PC-3 (cell line): ENCODE measurements around the gene TLX3. TPM values are rescaled to one million over a fixed set of nuclear protein-coding genes. Genes with fewer than 3 reads are reported as not detected.

ENCODE experiments used
- ATAC-seq: fragments of 200-7000 bp; cut with Tn5 transposase; 2 replicates; pipeline ENCODE4 v1.9.1; 2020; ENCODE audit warnings: mild to moderate bottlenecking, moderate library complexity
- BruUV-seq: library from RNA; stranded (reverse); fragments of 400-500 nt; replicated peaks from 2 replicates; lab custom pipeline; 2021; lab: Mats Ljungman, UMichigan
- CTCF ChIA-PET: fragments of 300-600 bp; sonication (Branson Sonifier 250); formaldehyde crosslinking; loops from one replicate; lab custom pipeline; 2022; ENCODE audit warnings: antibody characterized with exemption; lab: Charles Lee
- POLR2A ChIA-PET: fragments of 300-600 bp; sonication (Branson Sonifier 250); formaldehyde crosslinking; loops from one replicate; lab custom pipeline; 2022; ENCODE audit warnings: antibody characterized with exemption; ENCODE audit not compliant: unreplicated experiment; lab: Charles Lee
- DNase-seq: peaks from one replicate; pipeline ENCODE4 v3.0.0-alpha.2; 2015
- H2AFZ ChIP-seq: fragments of 300-600 bp; sonication (generic); 2 replicates; pipeline ENCODE4 v1.6.0; 2016; ENCODE audit warnings: antibody characterized with exemption, low read length
- H3F3A ChIP-seq: fragments of 300-600 bp; sonication (generic); one replicate; pipeline ENCODE4 v1.6.0; 2017; ENCODE audit warnings: antibody characterized with exemption, low read length, control low read depth, mild to moderate bottlenecking; ENCODE audit not compliant: unreplicated experiment
- H3K27ac ChIP-seq: fragments of 300-600 bp; sonication (generic); 2 replicates; pipeline ENCODE4 v1.5.1; 2016; ENCODE audit warnings: mild to moderate bottlenecking, low read length
- H3K27me3 ChIP-seq: fragments of 300-600 bp; sonication (generic); 2 replicates; pipeline ENCODE4 v1.6.1; 2016; ENCODE audit warnings: low read length, mixed read lengths
- H3K36me3 ChIP-seq: fragments of 300-600 bp; sonication (generic); 2 replicates; pipeline ENCODE4 v1.6.1; 2016; ENCODE audit warnings: low read depth, mixed run types, low read length, mixed read lengths
- H3K4me1 ChIP-seq: fragments of 300-600 bp; sonication (generic); 2 replicates; pipeline ENCODE4 v1.5.1; 2016; ENCODE audit warnings: low read length; ENCODE audit not compliant: insufficient read depth
- H3K4me2 ChIP-seq: fragments of 300-600 bp; sonication (generic); 2 replicates; pipeline ENCODE4 v1.6.0; 2016; ENCODE audit warnings: low read length
- H3K4me3 ChIP-seq: fragments of 300-600 bp; sonication (generic); 2 replicates; pipeline ENCODE4 v1.5.1; 2016; ENCODE audit warnings: mild to moderate bottlenecking, low read length, mixed read lengths
- H3K79me2 ChIP-seq: fragments of 300-600 bp; sonication (generic); 2 replicates; pipeline ENCODE4 v1.6.1; 2017; ENCODE audit warnings: low read length, mixed read lengths
- H3K9ac ChIP-seq: fragments of 300-600 bp; sonication (generic); 2 replicates; pipeline ENCODE4 v1.6.0; 2016; ENCODE audit warnings: mild to moderate bottlenecking, low read length
- H3K9me2 ChIP-seq: fragments of 300-600 bp; sonication (generic); replicated peaks from 2 replicates; pipeline ENCODE4 v1.6.1; 2016; ENCODE audit warnings: mixed run types, low read length, mixed read lengths
- H3K9me3 ChIP-seq: fragments of 300-600 bp; sonication (generic); 2 replicates; pipeline ENCODE4 v1.6.1; 2016; ENCODE audit warnings: low read length, mixed read lengths
- H4K20me1 ChIP-seq: fragments of 300-600 bp; sonication (generic); 2 replicates; pipeline ENCODE4 v1.6.1; 2016; ENCODE audit warnings: low read length, mixed read lengths
- CTCF ChIP-seq: fragments of 300-600 bp; sonication (generic); conservative IDR thresholded peaks from 2 replicates; pipeline ENCODE4 v1.5.1; 2017; ENCODE audit warnings: antibody characterized with exemption, low read depth, mild to moderate bottlenecking, low read length
- EZH2 ChIP-seq: fragments of 300-600 bp; sonication (generic); IDR thresholded peaks from one replicate; pipeline ENCODE4 v1.6.1; 2017; ENCODE audit warnings: antibody characterized with exemption, mild to moderate bottlenecking, low read length; ENCODE audit not compliant: unreplicated experiment
- EZH2phosphoT487 ChIP-seq: fragments of 300-600 bp; sonication (generic); IDR thresholded peaks from 2 replicates; pipeline ENCODE4 v1.6.1; 2018; ENCODE audit warnings: mild to moderate bottlenecking, antibody characterized with exemption, low read length, borderline replicate concordance
- intact Hi-C: fragments of 100-400 bp; cut with micrococcal nuclease; formaldehyde crosslinking; loops from 2 replicates; pipeline ENCODE4 v1.9.0; 2023
- total RNA-seq: library from RNA; depleted of rRNA; stranded (reverse); fragments of >200 nt; gene quantifications from 2 replicates; pipeline ENCODE4 v1.2.3, GENCODE V29; 2014

The TLX3 gene
- total RNA-seq, 1 experiment from 2014 or later = not detected

GRCh38 chr5:171310212-171310818, 1.3 kb downstream of the TLX3 start:
- H3K36me3 ChIP-seq = no peaks in the 10 kb centered on the region
- H3K4me3 ChIP-seq = peak overlapping the region; percentile 23
- intact Hi-C loops = no loop called here
- H3K79me2 ChIP-seq = no peaks in the 10 kb centered on the region
- DNase-seq (no peak), ATAC-seq (no peak)
- ChIA-PET POLR2A (no interaction called here), CTCF (no interaction called here)
- peaks cover 25% of the 10 kb centered on the region for H3K27me3 ChIP-seq
- H3K4me2 ChIP-seq = peak overlapping the region; percentile 63
- H3K4me1 ChIP-seq = peaks cover 7% of the 10 kb centered on the region; the same call in 1 of the 2 replicates
- TF ChIP-seq EZH2phosphoT487 (no peak), EZH2 (no peak), CTCF (no peak)
- peak overlapping the region; percentile 79 for H2AFZ ChIP-seq
- H3K9me3 ChIP-seq = no peaks in the 10 kb centered on the region
- BruUV-seq = no TSS peak
- H4K20me1 ChIP-seq = no peaks in the 10 kb centered on the region
- H3K9me2 ChIP-seq = no peaks in the 10 kb centered on the region
- H3F3A ChIP-seq = no peaks in the 10 kb centered on the region
- H3K9ac ChIP-seq = no peak overlapping the region
- H3K27ac ChIP-seq = no peak overlapping the region

- DNase-seq (no peak), ATAC-seq (peak; percentile 7)
- Histone ChIP-seq H3K27ac (no peak overlapping the region), H3K79me2 (no peaks in the 10 kb centered on the region), H2AFZ (peak overlapping the region; percentile 79), H3K27me3 (peaks cover 25% of the 10 kb centered on the region), H3K4me3 (peak overlapping the region; percentile 23), H3K9ac (no peak overlapping the region), H3K4me2 (peak overlapping the region; percentile 63), H3K36me3 (no peaks in the 10 kb centered on the region), H3F3A (no peaks in the 10 kb centered on the region), H3K4me1 (peaks cover 7% of the 10 kb centered on the region; the same call in 1 of the 2 replicates), H3K9me3 (no peaks in the 10 kb centered on the region), H4K20me1 (no peaks in the 10 kb centered on the region), H3K9me2 (no peaks in the 10 kb centered on the region)
- TF ChIP-seq CTCF = no peak
- TF ChIP-seq EZH2 = no peak
- no peak for TF ChIP-seq EZH2phosphoT487
- ChIA-PET POLR2A (no interaction called here), CTCF (no interaction called here)
- no TSS peak for BruUV-seq
- intact Hi-C loops = no loop called here
Observed at GRCh38 chr5:171310819-171311321, 1.8 kb downstream of the TLX3 start.

GRCh38 chr5:171311322-171312077, 2.5 kb downstream of the TLX3 start:
- no peak for TF ChIP-seq EZH2
- no peak for TF ChIP-seq CTCF
- no peak for TF ChIP-seq EZH2phosphoT487
- H3F3A ChIP-seq = no peaks in the 10 kb centered on the region
- peaks cover 7% of the 10 kb centered on the region; the same call in 1 of the 2 replicates for H3K4me1 ChIP-seq
- H3K4me3 ChIP-seq = peak overlapping the region; percentile 37
- H3K9me2 ChIP-seq = no peaks in the 10 kb centered on the region
- BruUV-seq = no TSS peak
- ChIA-PET POLR2A (no interaction called here), CTCF (no interaction called here)
- H3K36me3 ChIP-seq = no peaks in the 10 kb centered on the region
- peak overlapping the region; percentile 79 for H2AFZ ChIP-seq
- H3K79me2 ChIP-seq = no peaks in the 10 kb centered on the region
- no peaks in the 10 kb centered on the region for H3K9me3 ChIP-seq
- DNase-seq (peak; percentile 50), ATAC-seq (peak; percentile 79)
- H3K27ac ChIP-seq = no peak overlapping the region
- intact Hi-C loops = no loop called here
- H4K20me1 ChIP-seq = no peaks in the 10 kb centered on the region
- H3K4me2 ChIP-seq = peak overlapping the region; percentile 64
- H3K9ac ChIP-seq = no peak overlapping the region
- H3K27me3 ChIP-seq = peaks cover 25% of the 10 kb centered on the region
